Measurements from ENCODE around the gene ZSCAN21. TPM values are rescaled to one million over a fixed set of nuclear protein-coding genes. Genes with fewer than 3 reads are reported as not detected.

The ZSCAN21 gene
- total RNA-seq, 4 donors from 2014 or later: 14.0 to 23.8 (median 19.2) TPM

- no peak for DNase-seq
- intact Hi-C loops (cut with DNase I): no loop called here
Observed at GRCh38 chr7:100038326-100038725, 11.2 kb upstream of the ZSCAN21 start.

GRCh38 chr7:100040575-100040974, 9.0 kb upstream of the ZSCAN21 start:
- H3K36me3 ChIP-seq: peaks cover 0 to 3% of the 10 kb centered on the region in 2 donors
- no peaks in the 10 kb centered on the region for H3K27me3 ChIP-seq
- H3K9me3 ChIP-seq: no peaks in the 10 kb centered on the region
- intact Hi-C loops (cut with DNase I): no loop called here
- TF ChIP-seq POLR2A (IDR thresholded peaks at IDR 0.05) (no peak), CTCF (IDR thresholded peaks at IDR 0.05) (no peak)
- H3K4me1 ChIP-seq: no peaks in the 10 kb centered on the region
- 78 to 86% methylated on average over 7 of the region's 7 CpGs for WGBS, 2 donors
- no peak overlapping the region for H3K27ac ChIP-seq
- H3K4me3 ChIP-seq (replicated peaks in 1 of 3): no peak overlapping the region
- no peak for DNase-seq

More at GRCh38 chr7:100038326-100038725, 11.2 kb upstream of the ZSCAN21 start:
- Histone ChIP-seq H3K4me3 (replicated peaks in 1 of 3) (no peak overlapping the region), H3K4me1 (no peaks in the 10 kb centered on the region), H3K9me3 (no peaks in the 10 kb centered on the region), H3K27me3 (no peaks in the 10 kb centered on the region), H3K27ac (no peak overlapping the region), H3K36me3 (peaks cover 16 to 25% of the 10 kb centered on the region in 2 donors)
- TF ChIP-seq POLR2A (IDR thresholded peaks at IDR 0.05): no peak
- no peak for TF ChIP-seq CTCF (IDR thresholded peaks at IDR 0.05)
- WGBS, 2 donors: 93 to 94% methylated on average over 7 of the region's 7 CpGs

- no peak for DNase-seq
- no peaks in the 10 kb centered on the region for H3K27me3 ChIP-seq
- no peaks in the 10 kb centered on the region for H3K9me3 ChIP-seq
- no peaks in the 10 kb centered on the region for H3K36me3 ChIP-seq
- H3K27ac ChIP-seq: no peak overlapping the region
- H3K4me3 ChIP-seq (replicated peaks in 1 of 3): no peak overlapping the region
- no peak for TF ChIP-seq POLR2A (IDR thresholded peaks at IDR 0.05)
- no peak for TF ChIP-seq CTCF (IDR thresholded peaks at IDR 0.05)
- intact Hi-C loops (cut with DNase I): loop anchor here (5.0 kb wide), 1 partner anchor 53 kb away; no protein-coding TSS in a partner anchor
- H3K4me1 ChIP-seq: peaks cover 4 to 5% of the 10 kb centered on the region in 2 donors
- WGBS, 2 donors: 60 to 81% methylated on average over 6 of the region's 6 CpGs
Observed at GRCh38 chr7:100044718-100045117, 4.9 kb upstream of the ZSCAN21 start.

GRCh38 chr7:100048680-100049079, 894 bp upstream of the ZSCAN21 start:
- 90 to 93% methylated on average over 4 of the region's 4 CpGs for WGBS, 2 donors
- H3K36me3 ChIP-seq: no peaks in the 10 kb centered on the region
- no peak overlapping the region for H3K4me3 ChIP-seq (replicated peaks in 1 of 3)
- H3K27ac ChIP-seq: no peak overlapping the region
- no peaks in the 10 kb centered on the region for H3K27me3 ChIP-seq
- peaks cover 4 to 12% of the 10 kb centered on the region in 2 donors for H3K4me1 ChIP-seq
- no peaks in the 10 kb centered on the region for H3K9me3 ChIP-seq
- no peak for DNase-seq
- intact Hi-C loops (cut with DNase I): loop anchor here (5.0 kb wide), 1 partner anchor 49 kb away; no protein-coding TSS in a partner anchor
- TF ChIP-seq POLR2A (IDR thresholded peaks at IDR 0.05) (no peak), CTCF (IDR thresholded peaks at IDR 0.05) (no peak)

- Histone ChIP-seq H3K4me1 (peaks cover 4 to 12% of the 10 kb centered on the region in 2 donors), H3K27me3 (no peaks in the 10 kb centered on the region), H3K27ac (no peak overlapping the region), H3K4me3 (replicated peaks in 1 of 3) (no peak overlapping the region), H3K9me3 (no peaks in the 10 kb centered on the region), H3K36me3 (no peaks in the 10 kb centered on the region)
- intact Hi-C loops (cut with DNase I): no loop called here
- DNase-seq: no peak
- TF ChIP-seq POLR2A (IDR thresholded peaks at IDR 0.05) (no peak), CTCF (IDR thresholded peaks at IDR 0.05) (no peak)
- 81 to 99% methylated on average over 3 of the region's 3 CpGs for WGBS, 2 donors
Observed at GRCh38 chr7:100051611-100052010, 2.0 kb downstream of the ZSCAN21 start.

All from thyroid gland (tissue), 4 donors.